ENCODE data around the gene CHST10.

CHST10 gene

GRCh38 chr2:100424277-100424875 is 6.9 kb upstream of the CHST10 start:
- no peak for DNase-seq
- Mint-ChIP-seq H3K4me1 (no peaks in the 10 kb centered on the region), H3K36me3 (ENCODE audit: low read depth) (no peaks in the 10 kb centered on the region), H3K9me3 (no peaks in the 10 kb centered on the region), H3K4me3 (no peak overlapping the region), H3K27me3 (peaks cover 13% of the 10 kb centered on the region), H3K27ac (no peak overlapping the region)
- ATAC-seq = no peak

- Mint-ChIP-seq H3K4me1 (peaks cover under 1% of the 10 kb centered on the region), H3K27me3 (peaks cover 8% of the 10 kb centered on the region), H3K36me3 (ENCODE audit: low read depth) (no peaks in the 10 kb centered on the region), H3K9me3 (no peaks in the 10 kb centered on the region), H3K27ac (no peak overlapping the region), H3K4me3 (no peak overlapping the region)
- ATAC-seq = no peak
- no peak for DNase-seq
These were observed 6.2 kb upstream of the CHST10 start for GRCh38 chr2:100423631-100424030.

GRCh38 chr2:100422320-100423055 is 5.0 kb upstream of the CHST10 start:
- H3K9me3 Mint-ChIP-seq = no peaks in the 10 kb centered on the region
- no peak overlapping the region for H3K27ac Mint-ChIP-seq
- no peak overlapping the region for H3K4me3 Mint-ChIP-seq
- H3K27me3 Mint-ChIP-seq = peaks cover 2% of the 10 kb centered on the region
- no peak for DNase-seq
- peaks cover 6% of the 10 kb centered on the region for H3K4me1 Mint-ChIP-seq
- H3K36me3 Mint-ChIP-seq (ENCODE audit: low read depth) = no peaks in the 10 kb centered on the region
- no peak for ATAC-seq

- Mint-ChIP-seq H3K9me3 (no peaks in the 10 kb centered on the region), H3K27ac (no peak overlapping the region), H3K27me3 (peaks cover 2% of the 10 kb centered on the region), H3K4me1 (peaks cover 27% of the 10 kb centered on the region), H3K36me3 (ENCODE audit: low read depth) (peaks cover 1% of the 10 kb centered on the region), H3K4me3 (no peak overlapping the region)
- no peak for DNase-seq
- ATAC-seq = no peak
These were observed 2.4 kb upstream of the CHST10 start for GRCh38 chr2:100419915-100420314.

GRCh38 chr2:100418406-100418962 is 1.0 kb upstream of the CHST10 start:
- ATAC-seq = no peak

GRCh38 chr2:100417711-100418124 is 250 bp upstream of the CHST10 start:
- Mint-ChIP-seq H3K9me3 (no peaks in the 10 kb centered on the region), H3K27ac (peak overlapping the region; percentile 54), H3K27me3 (no peaks in the 10 kb centered on the region)

More at GRCh38 chr2:100418406-100418962, 1.0 kb upstream of the CHST10 start:
- Mint-ChIP-seq H3K27ac (no peak overlapping the region), H3K27me3 (no peaks in the 10 kb centered on the region), H3K4me3 (peak overlapping the region; percentile 46), H3K9me3 (no peaks in the 10 kb centered on the region), H3K4me1 (peaks cover 30% of the 10 kb centered on the region), H3K36me3 (ENCODE audit: low read depth) (peaks cover 8% of the 10 kb centered on the region)
- DNase-seq = no peak

GRCh38 chr2:100416397-100416934 is 1.0 kb downstream of the CHST10 start:
- Mint-ChIP-seq H3K9me3 (no peaks in the 10 kb centered on the region), H3K27ac (peak overlapping the region; percentile 89), H3K4me1 (peaks cover 30% of the 10 kb centered on the region), H3K4me3 (peak overlapping the region; percentile 91), H3K36me3 (ENCODE audit: low read depth) (peaks cover 9% of the 10 kb centered on the region), H3K27me3 (no peaks in the 10 kb centered on the region)
- DNase-seq (no peak), ATAC-seq (no peak)

More at GRCh38 chr2:100417711-100418124, 250 bp upstream of the CHST10 start:
- Mint-ChIP-seq H3K4me1 (peaks cover 30% of the 10 kb centered on the region), H3K36me3 (ENCODE audit: low read depth) (peaks cover 8% of the 10 kb centered on the region), H3K4me3 (peak overlapping the region; percentile 78)
- DNase-seq (no peak), ATAC-seq (no peak)

- H3K4me1 Mint-ChIP-seq = peaks cover 28% of the 10 kb centered on the region
- no peaks in the 10 kb centered on the region for H3K9me3 Mint-ChIP-seq
- no peak for DNase-seq
- no peak overlapping the region for H3K4me3 Mint-ChIP-seq
- H3K36me3 Mint-ChIP-seq (ENCODE audit: low read depth) = peaks cover 9% of the 10 kb centered on the region
- H3K27me3 Mint-ChIP-seq = no peaks in the 10 kb centered on the region
- no peak overlapping the region for H3K27ac Mint-ChIP-seq
- no peak for ATAC-seq
These were observed 3.9 kb downstream of the CHST10 start for GRCh38 chr2:100413571-100413970.

- Mint-ChIP-seq H3K27me3 (no peaks in the 10 kb centered on the region), H3K9me3 (no peaks in the 10 kb centered on the region), H3K27ac (no peak overlapping the region), H3K4me1 (peaks cover 24% of the 10 kb centered on the region), H3K36me3 (ENCODE audit: low read depth) (peaks cover 9% of the 10 kb centered on the region), H3K4me3 (no peak overlapping the region)
- no peak for DNase-seq
- no peak for ATAC-seq
These were observed 4.6 kb downstream of the CHST10 start for GRCh38 chr2:100412881-100413321.

GRCh38 chr2:100412466-100412865 is 5.0 kb downstream of the CHST10 start:
- Mint-ChIP-seq H3K36me3 (ENCODE audit: low read depth) (peaks cover 9% of the 10 kb centered on the region), H3K4me1 (peaks cover 24% of the 10 kb centered on the region), H3K9me3 (no peaks in the 10 kb centered on the region), H3K27ac (no peak overlapping the region), H3K4me3 (no peak overlapping the region), H3K27me3 (no peaks in the 10 kb centered on the region)
- ATAC-seq = no peak
- DNase-seq = no peak

GRCh38 chr2:100411841-100412292 is 5.6 kb downstream of the CHST10 start:
- DNase-seq = no peak
- Mint-ChIP-seq H3K27me3 (no peaks in the 10 kb centered on the region), H3K4me3 (no peak overlapping the region), H3K9me3 (no peaks in the 10 kb centered on the region), H3K36me3 (ENCODE audit: low read depth) (peaks cover 8% of the 10 kb centered on the region), H3K4me1 (peaks cover 21% of the 10 kb centered on the region), H3K27ac (no peak overlapping the region)
- no peak for ATAC-seq

GRCh38 chr2:100409975-100410647 is 7.4 kb downstream of the CHST10 start:
- Mint-ChIP-seq H3K36me3 (ENCODE audit: low read depth) (peaks cover 8% of the 10 kb centered on the region), H3K4me3 (no peak overlapping the region), H3K9me3 (no peaks in the 10 kb centered on the region), H3K27ac (no peak overlapping the region), H3K4me1 (peaks cover 3% of the 10 kb centered on the region), H3K27me3 (no peaks in the 10 kb centered on the region)
- DNase-seq (no peak), ATAC-seq (no peak)

- ATAC-seq (no peak), DNase-seq (no peak)
- Mint-ChIP-seq H3K27ac (no peak overlapping the region), H3K36me3 (ENCODE audit: low read depth) (peaks cover 13% of the 10 kb centered on the region), H3K4me1 (no peaks in the 10 kb centered on the region), H3K9me3 (no peaks in the 10 kb centered on the region), H3K27me3 (no peaks in the 10 kb centered on the region), H3K4me3 (no peak overlapping the region)
These were observed 8.0 kb downstream of the CHST10 start for GRCh38 chr2:100409461-100409860.

GRCh38 chr2:100408941-100409340 is 8.5 kb downstream of the CHST10 start:
- DNase-seq (no peak), ATAC-seq (no peak)
- H3K9me3 Mint-ChIP-seq = no peaks in the 10 kb centered on the region
- peaks cover 15% of the 10 kb centered on the region for H3K36me3 Mint-ChIP-seq (ENCODE audit: low read depth)
- no peak overlapping the region for H3K4me3 Mint-ChIP-seq
- H3K27ac Mint-ChIP-seq = no peak overlapping the region
- no peaks in the 10 kb centered on the region for H3K4me1 Mint-ChIP-seq
- H3K27me3 Mint-ChIP-seq = no peaks in the 10 kb centered on the region
